H1 (cell line): ENCODE measurements around the gene IGFBP3. TPM values are rescaled to one million over a fixed set of nuclear protein-coding genes. Genes with fewer than 3 reads are reported as not detected.

Experiments
- CHD7 ChIP-seq: fragments of 300-600 bp; sonication (generic); IDR thresholded peaks from 2 replicates; pipeline ENCODE4 v1.7.1; 2012; ENCODE audit warnings: low read length, moderate library complexity, mild to moderate bottlenecking, inconsistent platforms; ENCODE audit not compliant: insufficient replicate concordance
- polyA plus RNA-seq, 7 experiments: library from polyadenylated mRNA; depleted of rRNA in 3 of 7; stranded (reverse) in 5 of 7; unstranded in 2 of 7; fragments of >200 nt in 5 of 7; fragments of 200-250 nt in 2 of 7; gene quantifications; 1 replicate in 5 of 7; 2 replicates in 1 of 7; 4 replicates in 1 of 7; pipeline versions ENCODE4 v1.2.1 to v1.2.3, GENCODE V29; 2011 to 2013; ENCODE audit warnings: missing spikeins in 2 of 7, mixed read lengths in 2 of 7
- total RNA-seq: library from RNA; stranded (reverse); fragmentation: NEBNext Ultra II Directional; extraction: Animal tissue kit (Norgen Biotek cat#: 25700); gene quantifications from 2 replicates; pipeline ENCODE4 v1.2.1, GENCODE V29; 2021

IGFBP3 gene
- total and polyA plus RNA-seq, 2 of the 8 experiments (the other 6 are each of a cell fraction or from before 2014, with no cell fraction given) = 5.5 to 12.1 TPM

DNA sequence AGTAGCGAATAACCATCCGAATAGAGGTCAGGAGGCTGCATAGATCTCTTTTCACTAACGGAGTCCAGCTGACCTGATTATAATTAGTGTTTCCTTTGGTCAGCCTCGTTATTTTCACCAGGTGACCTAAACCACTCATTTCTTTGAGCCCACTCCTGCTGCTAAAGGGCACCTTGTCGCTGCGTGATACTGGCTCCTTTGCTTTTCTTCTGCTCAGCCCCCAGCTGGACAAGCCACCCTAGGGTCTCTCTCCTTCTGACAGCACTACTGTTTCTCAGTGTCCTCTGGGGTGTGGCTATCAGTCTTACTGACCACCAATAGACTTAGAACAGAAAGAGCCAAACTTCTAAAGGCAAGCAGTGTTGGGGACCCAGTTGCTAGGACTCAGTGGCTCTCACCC, 2.7 kb upstream of the IGFBP3 start (continued):
- TF ChIP-seq CHD7 = peak; percentile 31
